GM15510 (cell line): ENCODE data around the gene USP2.

Experiments used
- POLR2A ChIP-seq: IDR thresholded peaks from 3 replicates; pipeline ENCODE4 v1.6.1; 2011; ENCODE audit warnings: borderline replicate concordance; ENCODE audit not compliant: insufficient read length; ENCODE audit errors: extremely low read depth

Gene USP2

DNA sequence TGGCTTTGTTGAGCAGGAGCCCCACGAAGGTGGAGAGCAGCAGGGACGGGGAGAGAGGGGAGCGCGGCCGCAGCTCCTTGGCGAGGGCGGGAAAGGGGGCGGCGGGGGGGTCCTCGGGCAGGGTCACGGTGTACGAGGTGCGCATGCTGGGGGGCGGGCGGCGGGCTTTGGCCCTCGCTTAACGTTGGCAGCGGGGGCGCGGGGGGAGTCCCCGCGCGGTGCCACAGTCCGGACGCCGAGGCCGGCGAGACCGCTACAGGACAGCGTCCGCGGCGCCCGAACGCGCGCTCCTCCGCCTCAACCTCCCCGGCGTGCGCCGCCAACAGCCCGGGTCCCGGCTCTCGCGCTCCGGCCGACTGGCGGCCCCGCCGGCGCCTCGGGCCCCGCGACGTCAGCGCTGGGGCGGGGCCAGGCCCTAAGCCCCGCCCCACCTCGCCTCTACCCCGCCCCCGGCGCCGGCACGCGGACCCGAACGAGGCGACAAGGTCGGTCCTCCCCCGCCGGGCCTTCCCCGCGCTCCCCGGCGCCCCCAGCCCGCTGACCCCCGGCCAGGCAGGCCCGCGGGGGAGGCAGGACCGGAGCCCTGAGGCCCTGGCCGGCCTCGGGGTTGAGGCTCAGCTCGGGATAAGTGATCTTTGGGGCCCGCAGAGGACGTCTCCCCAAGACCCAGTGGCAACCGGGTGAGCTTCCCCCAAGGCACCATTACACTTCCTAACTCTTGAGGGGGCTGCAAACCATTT is 17.5 kb downstream of the USP2 start:
- TF ChIP-seq POLR2A: no peak

DNA sequence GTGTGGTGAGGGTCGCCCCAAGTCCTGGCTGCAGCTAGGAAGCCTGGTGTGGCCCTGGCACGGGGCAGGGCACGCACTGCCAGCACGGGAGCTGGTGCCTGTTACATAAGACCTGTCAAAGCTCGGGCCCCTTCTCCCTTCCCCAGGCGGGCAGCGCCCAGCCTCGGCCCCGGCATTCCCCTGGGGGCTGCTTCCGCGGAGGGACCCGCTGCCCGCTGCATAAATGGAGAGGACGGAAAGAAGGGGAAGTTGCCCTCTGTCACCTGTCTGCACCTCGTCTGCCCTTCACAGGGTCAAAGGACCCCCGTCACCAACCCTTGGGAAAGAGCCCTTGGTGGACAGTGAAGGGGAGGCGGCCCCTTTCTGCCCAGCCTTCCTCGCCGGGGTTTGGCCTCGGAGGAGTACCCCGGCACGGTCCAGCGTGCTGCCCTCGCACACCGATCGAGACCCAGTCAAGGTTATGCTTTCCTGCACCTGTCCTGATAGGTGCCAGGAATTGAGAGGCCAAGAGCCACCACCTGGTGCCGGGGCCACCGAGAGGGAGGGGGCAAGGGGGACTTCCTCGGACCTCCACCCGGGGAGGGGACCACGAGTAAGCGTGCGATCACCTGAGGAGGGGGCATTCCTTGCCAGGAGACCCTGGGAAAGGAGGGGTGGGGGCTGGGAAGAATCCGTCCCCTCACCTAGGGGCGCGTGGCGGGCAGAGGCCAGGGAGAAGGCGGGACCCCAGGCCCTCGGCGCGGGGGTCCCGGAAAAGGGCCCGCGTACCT is 18.2 kb downstream of the USP2 start:
- no peak for TF ChIP-seq POLR2A

DNA sequence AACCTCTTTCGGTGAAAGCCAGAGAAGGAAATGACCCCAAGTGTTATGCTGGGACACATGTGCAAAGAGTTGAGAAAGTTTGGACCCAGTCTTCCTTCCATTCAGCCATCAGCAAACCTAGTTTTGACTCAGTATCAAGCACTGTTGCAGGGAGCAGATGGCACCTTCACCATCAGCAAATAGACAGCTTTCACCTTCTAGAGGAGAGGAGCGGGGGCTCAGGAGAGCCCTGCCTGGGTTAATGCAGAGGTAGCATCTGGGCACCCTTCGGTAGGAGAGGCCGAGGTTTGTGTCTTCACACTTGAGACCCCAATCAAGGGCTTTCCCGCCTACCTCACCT is 18.8 kb downstream of the USP2 start:
- no peak for TF ChIP-seq POLR2A

DNA sequence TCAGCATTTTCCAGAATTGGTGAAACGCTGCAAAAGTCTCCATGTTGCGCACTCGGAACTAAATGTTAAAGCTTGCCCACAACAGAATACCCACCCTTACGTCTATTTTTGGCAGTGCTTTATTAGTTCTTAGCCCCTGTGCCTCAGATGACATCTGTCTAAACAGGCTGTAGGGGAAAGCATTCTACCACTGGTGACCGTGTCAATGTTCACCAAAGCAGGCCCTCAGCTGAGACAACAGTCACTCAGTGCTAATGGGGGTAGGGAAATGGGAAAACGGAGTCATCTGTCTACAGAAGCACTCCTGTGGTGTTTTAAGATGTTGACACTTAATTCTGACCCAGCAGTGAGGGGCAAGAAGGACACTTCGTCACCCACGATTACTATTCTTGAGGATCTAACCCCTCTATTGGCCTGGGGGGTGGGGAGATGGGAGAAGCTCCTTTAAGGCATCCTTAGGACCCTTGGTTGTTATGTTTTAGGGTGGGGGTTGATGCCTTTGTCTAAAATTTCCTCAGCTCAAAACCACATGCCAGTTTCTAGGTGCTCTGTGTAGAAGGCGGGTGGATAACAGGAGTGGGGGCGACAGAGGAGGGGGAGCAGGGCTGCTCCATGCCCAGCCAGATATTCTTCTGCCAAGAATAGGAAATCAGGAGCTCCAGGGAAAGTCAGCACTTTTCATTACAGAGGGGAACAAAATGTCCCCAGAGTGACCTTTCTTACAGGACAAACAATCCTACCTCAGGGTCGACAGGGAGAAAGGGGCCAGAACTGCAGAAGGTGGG is 19.4 kb downstream of the USP2 start:
- TF ChIP-seq POLR2A: no peak

DNA sequence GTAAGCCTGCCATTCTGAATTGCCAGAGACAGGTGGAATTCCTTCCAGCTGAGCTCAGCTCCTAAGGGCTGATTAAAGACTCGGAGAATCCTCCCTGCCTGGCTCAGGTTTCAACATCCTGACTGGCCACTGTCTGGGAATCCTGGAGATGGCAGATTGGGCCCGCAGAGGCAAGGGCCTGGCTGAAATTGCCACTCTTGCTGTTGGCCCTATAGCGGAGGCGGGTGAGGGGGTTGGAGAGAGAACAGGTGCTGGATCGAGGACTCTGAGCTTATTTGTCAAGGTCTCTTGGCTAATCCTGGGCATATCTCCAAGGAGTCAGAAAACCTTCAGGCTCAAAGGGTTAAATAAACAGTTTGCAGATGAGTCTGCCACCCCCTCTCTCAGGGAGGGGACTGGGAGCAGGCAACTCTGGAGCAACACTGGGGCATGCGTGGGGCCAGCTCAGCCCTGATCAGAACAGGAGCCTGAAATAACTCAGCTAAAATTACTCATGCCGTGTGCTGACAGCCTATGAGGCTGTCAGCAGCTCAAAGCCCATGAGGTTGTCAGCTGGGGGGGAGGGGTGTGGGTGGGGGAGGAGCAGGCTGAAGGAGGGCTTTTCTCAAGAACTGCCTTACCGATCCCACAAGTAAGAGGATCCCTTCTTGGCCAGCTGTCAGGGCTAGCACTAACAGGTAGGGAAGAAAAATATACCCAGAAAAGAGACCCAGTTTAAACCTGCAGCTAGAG is 20.3 kb downstream of the USP2 start:
- no peak for TF ChIP-seq POLR2A

DNA sequence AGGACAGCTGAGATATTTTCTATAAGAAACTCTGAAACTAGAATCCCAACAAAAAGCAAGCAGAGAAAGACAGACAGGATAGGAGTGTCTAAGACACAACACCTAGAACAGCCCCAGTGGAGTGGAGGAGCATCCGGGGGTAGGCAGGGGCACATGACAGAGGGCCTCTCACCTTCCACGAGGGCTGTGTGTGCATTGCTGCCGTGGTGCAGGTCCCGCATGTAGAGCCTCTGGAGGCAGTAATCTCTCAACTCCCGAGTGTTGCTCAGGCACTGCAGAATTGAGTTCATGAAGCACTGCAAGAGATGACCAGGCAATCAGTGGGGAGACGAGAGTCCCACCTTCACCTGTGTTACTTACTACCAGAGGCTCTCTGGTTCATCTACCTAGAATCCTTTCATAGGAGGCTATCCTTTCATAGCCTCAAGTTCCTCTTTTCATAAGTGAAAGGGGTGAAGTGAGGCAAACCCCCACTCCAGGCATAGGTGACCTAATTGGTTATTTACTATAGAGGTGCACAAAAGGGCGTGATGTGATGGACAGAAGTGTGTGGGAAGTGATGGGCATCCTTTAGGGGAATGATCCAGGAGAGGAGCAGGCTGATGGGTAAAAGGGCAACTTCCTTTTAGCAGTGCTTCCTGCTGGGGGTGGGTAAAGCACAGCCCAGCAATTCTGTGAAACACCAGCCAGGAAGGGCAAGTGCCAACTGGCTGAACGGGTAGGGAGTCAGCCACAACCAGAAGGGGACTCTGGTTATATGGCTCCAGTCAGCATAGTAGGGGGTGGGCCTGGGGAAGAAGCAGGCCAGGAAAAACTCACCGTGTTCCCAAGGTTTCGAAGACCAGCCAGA is 21.9 kb downstream of the USP2 start:
- no peak for TF ChIP-seq POLR2A

DNA sequence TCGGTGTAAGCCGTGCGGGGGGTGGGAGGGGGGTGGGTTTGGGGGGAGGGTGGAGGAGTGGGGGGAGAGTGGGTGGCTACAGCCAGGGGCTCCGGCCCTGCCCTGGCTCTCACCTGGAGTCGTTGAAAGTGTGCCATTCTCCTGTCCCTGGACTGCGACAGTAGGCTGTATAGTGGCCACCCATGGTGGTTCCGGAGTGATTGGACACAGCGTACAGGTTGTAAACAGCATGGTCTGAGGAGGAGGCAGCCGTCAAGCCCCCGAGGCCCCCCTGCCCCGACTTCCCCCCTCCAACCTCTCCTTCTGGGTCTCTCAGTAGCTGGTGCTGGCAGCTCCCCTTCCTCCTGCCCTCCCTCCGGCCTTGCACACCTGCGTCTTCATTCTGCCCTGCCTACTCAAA is 24.4 kb downstream of the USP2 start:
- TF ChIP-seq POLR2A: no peak

DNA sequence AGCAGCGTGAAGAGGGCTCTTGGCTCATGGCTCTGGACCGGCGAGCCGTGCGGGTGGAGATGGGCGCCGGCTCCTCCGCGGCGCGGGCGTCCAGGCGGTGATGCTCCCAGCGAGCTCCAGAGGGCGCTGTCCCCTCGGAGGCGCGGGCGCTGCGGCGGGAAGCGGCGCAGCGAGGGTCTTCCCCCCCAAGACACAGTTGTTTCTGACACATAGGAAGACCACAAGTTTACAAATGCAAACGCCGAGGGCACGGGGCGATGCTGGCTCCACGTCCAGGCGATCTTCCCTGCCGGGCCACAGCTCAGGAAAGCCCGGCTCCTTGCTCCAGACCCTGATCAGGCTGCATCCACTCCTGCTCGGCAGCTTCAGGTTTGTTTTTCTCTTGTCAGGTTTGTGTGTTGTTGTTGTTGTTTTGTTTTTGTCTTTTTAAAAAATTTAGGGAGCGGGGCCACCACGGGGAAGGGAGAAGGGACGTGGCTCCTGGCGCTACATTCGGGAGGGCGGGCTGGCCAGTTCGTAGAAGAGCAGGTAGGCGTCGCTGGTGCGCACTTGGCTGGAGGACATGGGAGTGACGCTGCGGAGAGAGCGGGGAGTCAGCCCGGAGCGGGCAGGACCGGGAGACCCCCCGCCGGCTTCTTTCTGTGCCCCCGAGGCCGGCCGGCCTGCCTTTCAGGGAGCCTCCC is 25.0 kb downstream of the USP2 start:
- TF ChIP-seq POLR2A: no peak

DNA sequence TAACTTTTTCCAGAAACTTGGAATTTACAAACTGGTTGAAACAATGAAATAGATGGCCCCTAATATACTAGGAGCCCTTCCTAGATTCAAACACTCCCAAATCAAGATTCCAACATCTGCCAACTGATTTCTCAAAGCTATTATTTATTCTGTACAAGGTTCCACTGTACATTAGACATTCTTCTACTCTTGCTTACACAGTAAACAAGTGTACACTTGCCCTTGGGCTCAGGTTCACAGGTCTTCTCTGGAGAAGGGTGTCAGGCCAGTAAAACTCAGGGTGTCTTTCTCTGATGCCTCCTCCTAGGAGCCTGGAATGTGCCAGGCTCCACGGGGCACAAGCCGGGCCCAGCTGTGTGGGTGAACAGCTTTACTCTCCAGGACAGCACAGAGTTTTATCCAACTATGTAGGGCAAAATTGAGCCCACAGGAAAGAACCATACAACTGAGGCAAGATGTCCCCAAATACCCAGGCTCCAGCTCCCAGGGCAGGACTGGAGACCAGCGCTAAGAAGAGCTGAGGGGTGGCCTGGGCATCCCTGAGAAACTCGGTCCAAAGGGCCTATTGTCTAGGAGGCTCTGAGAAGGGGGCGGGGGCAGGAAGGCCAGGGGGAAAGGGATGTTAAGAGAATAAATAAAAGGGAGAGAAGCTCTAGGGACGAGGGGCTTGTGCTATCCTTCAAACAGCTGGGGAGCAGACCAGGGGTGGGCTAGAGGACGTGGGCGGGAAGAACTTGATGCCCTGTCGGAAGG is 26.2 kb downstream of the USP2 start:
- no peak for TF ChIP-seq POLR2A

DNA sequence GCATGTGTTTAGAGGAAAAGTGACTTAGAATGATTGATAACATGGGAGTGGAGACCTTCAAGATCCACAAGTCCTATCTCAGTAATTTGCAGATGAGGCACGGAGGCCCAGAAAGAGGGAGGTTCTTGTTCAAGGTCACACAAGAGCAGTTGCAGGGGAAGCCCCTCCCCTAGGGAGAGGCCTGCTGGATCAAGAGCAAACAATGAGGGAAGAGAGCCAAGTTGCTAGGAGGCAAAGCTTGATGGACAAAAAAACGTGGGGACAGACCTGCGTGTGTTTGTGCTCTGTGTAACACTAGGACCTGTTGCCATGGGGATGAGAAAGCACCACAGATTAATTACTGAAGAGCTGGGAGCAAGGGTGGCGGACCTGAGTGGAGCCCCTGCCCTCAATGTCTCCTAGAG is 28.6 kb downstream of the USP2 start:
- TF ChIP-seq POLR2A: no peak

DNA sequence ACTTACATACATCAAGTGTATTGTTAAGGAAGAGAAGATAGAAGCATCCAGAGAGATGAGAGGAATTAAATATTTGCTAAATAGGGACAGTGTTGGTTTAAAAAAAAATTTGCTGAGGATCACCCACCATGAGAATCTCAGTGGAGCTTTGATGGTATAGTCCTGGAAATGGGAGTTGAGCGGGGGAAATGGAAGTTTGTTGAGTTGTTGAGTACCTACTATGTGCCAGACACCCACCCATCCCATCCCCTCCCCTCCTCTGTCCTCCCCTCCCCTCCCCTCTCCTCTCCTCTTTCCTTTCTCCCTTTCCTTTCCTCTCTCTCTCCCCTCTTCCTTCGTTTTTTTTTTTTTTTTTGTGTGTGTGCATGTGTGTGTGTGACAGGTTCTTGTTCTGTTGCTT is 30.3 kb downstream of the USP2 start:
- TF ChIP-seq POLR2A: no peak

DNA sequence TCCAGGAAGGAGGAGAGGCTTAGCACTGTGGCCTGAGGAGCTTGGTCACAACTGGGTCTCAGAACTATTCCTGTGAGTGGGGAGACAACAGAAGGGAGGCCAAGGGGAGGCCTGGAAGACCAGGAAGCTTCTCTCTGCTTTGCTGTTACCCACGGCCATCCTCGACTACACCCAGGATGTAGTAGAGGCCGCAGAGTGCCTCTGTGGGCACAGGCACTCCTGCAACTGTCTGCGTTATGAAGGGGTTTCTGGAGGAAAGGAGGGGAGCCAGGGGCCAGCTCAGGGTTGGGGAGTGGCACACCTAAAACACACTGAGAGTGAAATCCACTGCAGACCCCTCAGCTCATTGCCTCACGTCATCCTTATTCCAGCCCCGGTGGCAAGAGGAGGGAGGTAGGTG is 31.2 kb downstream of the USP2 start:
- no peak for TF ChIP-seq POLR2A
